Heart right ventricle (tissue), 16 donors: Measurements from ENCODE around the gene ENTREP3. TPM values are rescaled to one million over a fixed set of nuclear protein-coding genes. Genes with fewer than 3 reads are reported as not detected.

Source experiments
- ATAC-seq, 8 donors: fragments of 200-7000 bp; cut with Tn5 transposase; one replicate each; pipeline ENCODE4 v1.9.1; 2020; ENCODE audit warnings: mild to moderate bottlenecking in 8 of 8, moderate library complexity in 8 of 8, moderate number of reproducible peaks in 1 of 8
- DNase-seq, 2 donors: peaks; one replicate each; pipeline ENCODE4 v3.0.0-alpha.2; 2020
- H3K27ac ChIP-seq, 10 donors: fragments of 200-600 bp; sonication (generic) in 2 of 10; one replicate each; pipeline versions ENCODE4 v1.5.0 to v1.8.0; 2020 to 2022; ENCODE audit warnings: mild to moderate bottlenecking in 3 of 10
- H3K27me3 ChIP-seq, 7 donors: fragments of 200-600 bp; one replicate each; pipeline ENCODE4 v1.8.0; 2021 to 2022; ENCODE audit warnings: mild to moderate bottlenecking in 2 of 7
- H3K36me3 ChIP-seq, 9 donors: fragments of 200-600 bp; sonication (generic) in 1 of 9; one replicate each; pipeline versions ENCODE4 v1.5.0 to v1.8.0; 2020 to 2022; ENCODE audit warnings: mild to moderate bottlenecking in 2 of 9
- H3K4me1 ChIP-seq, 9 donors: fragments of 200-600 bp; sonication (generic) in 1 of 9; one replicate each; pipeline versions ENCODE4 v1.5.0 to v1.8.0; 2020 to 2022; ENCODE audit warnings: mild to moderate bottlenecking in 4 of 9
- H3K4me3 ChIP-seq, 10 donors: fragments of 200-600 bp; sonication (generic) in 2 of 10; one replicate each; pipeline versions ENCODE4 v1.5.0 to v1.8.0; 2020 to 2022; ENCODE audit warnings: mild to moderate bottlenecking in 7 of 10, moderate library complexity in 2 of 10
- H3K9me3 ChIP-seq, 11 donors: fragments of 200-600 bp in 10 of 11; sonication (generic) in 2 of 11; one replicate each; pipeline versions ENCODE4 v1.5.0 to v1.8.0; 2013 to 2022; ENCODE audit warnings: mild to moderate bottlenecking in 2 of 11, control low read depth in 1 of 11, moderate library complexity in 1 of 11
- WGBS, 2 donors: extraction: QIAGEN DNeasy Blood & Tissue Kit; methylation state at CpG; one replicate each; pipeline ENCODE4 v1.1.7; 2013; ENCODE audit warnings: inconsistent platforms in 1 of 2; 5-methylcytosine and 5-hydroxymethylcytosine counted together
- intact Hi-C, 10 donors: fragments of 100-400 bp; cut with DNase I; formaldehyde crosslinking; loops; one replicate each; pipeline versions ENCODE4 v1.11.1 to v1.14.2; 2022
- polyA plus RNA-seq, 2 donors: library from polyadenylated mRNA; stranded (reverse); fragments of 200-250 nt; gene quantifications; one replicate each; pipeline ENCODE4 v1.2.3, GENCODE V29; 2013
- total RNA-seq, 10 donors: library from RNA; stranded (reverse); fragmentation: NEBNext Ultra II Directional in 3 of 10; extraction: Animal tissue kit (Norgen Biotek cat#: 25700) in 3 of 10; gene quantifications; one replicate each; pipeline versions ENCODE4 v1.2.1 to v1.2.4, GENCODE V29; 2021 to 2023
- TF ChIP-seq, protein P1 (sequence below), 9 donors: fragments of 200-600 bp; sonication (generic) in 2 of 9; IDR thresholded peaks; one replicate each; pipeline versions ENCODE4 v1.5.0 to v1.8.0; 2021 to 2022; ENCODE audit warnings: antibody characterized with exemption in 9 of 9, mild to moderate bottlenecking in 5 of 9, moderate library complexity in 1 of 9
- donor health status: Arrhythmogenic right ventricular cardiomyopathy.
- donor health status: ischemic (EF 13 %, LVEDD 7.1; RV severe dilation, severe dysfunction).
- donor health status: healthy with polysubstance abuse.
- donor health status: DM: no; HTN: yes; CAD: no.
- donor health status: DM: no; HTN: no; CAD: no.
- donor health status: ischemic (EF 25% LVEDD 6.9; RV normal size, moderate dysfunction).
- donor health status: ischemic (EF 25% LVEDD 5.7; RV mildly dilated, moderate dysfunction).
- donor health status: healthy.
- donor health status: DM: yes; HTN: yes; CAD: no.
- donor health status: Ischemic cardiomyopathy.
- donor health status: ischemic (EF 35%, LVEDD 5.7; RV mildly dilated, moderate dysfunction).
- donor health status: nonischemic (EF 11% LVEDD 7.7; RV severe dilation, severe dysfunction).
- donor health status: DM: yes; HTN: yes; CAD: no.
- donor health status: PGD.
- donor health status: ischemic (EF 29% LVEDD 5.4; RV normal size, mild dysfunction).
- donor health status: nonischemic (EF 23%, LVEDD 6.1; RV moderate dilation, normal function).

ENTREP3 gene
- total and polyA plus RNA-seq, 12 donors, result 7.1 to 21.0 (median 11.3) TPM

DNA sequence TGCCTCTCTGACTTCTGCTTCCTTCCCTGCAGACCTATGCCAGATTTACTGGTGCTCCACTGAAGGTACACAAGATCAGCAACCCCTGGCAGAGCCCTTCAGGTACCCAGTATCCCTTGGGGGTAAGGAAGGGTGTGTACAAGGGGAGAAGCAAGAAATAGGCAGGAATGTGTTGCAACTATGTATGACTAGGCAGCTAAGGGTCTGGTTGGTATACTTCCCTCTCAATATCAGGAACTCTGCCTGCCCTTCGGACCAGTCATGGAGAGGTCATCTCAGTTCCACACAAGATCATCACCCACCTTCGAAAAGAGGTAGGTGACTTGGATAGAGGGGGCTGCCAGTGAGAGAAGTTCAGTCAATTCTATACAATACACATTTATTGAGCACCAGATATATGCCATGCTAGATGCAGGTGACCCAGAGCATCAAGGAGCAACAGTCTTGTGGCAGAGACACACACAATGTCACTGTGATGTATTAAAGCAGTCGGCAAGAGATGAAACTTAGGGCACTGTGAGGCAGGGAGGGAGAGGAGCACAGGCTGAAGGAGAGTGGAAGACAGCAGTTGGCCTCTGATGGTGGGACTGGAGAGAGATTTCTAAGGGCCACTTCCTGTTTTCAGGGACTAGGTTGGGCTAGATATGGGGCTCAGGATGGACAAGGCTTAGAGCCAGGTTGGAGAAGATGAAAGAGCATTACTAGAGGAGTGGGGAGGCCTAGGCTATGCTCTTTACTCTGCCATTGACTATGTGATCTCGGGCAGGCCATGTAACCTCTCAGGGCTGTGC is 44.8 kb downstream of the ENTREP3 start:
- TF ChIP-seq, protein P1, sequence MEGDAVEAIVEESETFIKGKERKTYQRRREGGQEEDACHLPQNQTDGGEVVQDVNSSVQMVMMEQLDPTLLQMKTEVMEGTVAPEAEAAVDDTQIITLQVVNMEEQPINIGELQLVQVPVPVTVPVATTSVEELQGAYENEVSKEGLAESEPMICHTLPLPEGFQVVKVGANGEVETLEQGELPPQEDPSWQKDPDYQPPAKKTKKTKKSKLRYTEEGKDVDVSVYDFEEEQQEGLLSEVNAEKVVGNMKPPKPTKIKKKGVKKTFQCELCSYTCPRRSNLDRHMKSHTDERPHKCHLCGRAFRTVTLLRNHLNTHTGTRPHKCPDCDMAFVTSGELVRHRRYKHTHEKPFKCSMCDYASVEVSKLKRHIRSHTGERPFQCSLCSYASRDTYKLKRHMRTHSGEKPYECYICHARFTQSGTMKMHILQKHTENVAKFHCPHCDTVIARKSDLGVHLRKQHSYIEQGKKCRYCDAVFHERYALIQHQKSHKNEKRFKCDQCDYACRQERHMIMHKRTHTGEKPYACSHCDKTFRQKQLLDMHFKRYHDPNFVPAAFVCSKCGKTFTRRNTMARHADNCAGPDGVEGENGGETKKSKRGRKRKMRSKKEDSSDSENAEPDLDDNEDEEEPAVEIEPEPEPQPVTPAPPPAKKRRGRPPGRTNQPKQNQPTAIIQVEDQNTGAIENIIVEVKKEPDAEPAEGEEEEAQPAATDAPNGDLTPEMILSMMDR (IDR thresholded peaks at IDR 0.05), result no peak
- Histone ChIP-seq H3K9me3 (no peaks in the 10 kb centered on the region), H3K4me3 (peak overlapping the region in 1 of 10 donors; percentile 24), H3K27me3 (no peaks in the 10 kb centered on the region), H3K4me1 (peaks cover 9 to 48% (median 31%) of the 10 kb centered on the region in 9 donors), H3K36me3 (peaks cover 0 to 23% (median 0%) of the 10 kb centered on the region in 9 donors), H3K27ac (peak overlapping the region in 5 of 10 donors; percentile 52 to 100 (median 100))
- no peak for DNase-seq
- 85 to 88% methylated on average over 4 of the region's 4 CpGs for WGBS, 2 donors
- no peak for ATAC-seq
- intact Hi-C loops, result no loop called here

DNA sequence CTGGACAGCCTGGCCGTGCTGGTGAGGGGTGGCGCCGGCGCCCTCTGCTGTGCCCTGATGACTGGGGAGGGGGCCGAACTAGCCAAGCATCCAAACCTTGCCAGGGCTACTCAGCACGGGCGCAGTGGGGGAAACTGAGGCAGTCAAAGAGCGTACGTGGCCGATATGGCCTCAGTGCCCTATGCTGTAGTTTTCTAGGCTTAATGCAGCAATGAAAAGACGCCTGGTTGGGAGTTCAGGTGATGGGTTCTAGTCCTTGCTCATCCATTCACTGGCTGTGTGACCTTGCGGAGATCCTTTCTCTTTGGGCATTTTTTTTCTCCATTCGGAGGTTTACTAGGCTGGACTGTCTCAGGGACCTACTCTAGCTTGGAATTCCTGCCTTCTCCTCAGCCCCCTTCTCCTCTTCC is 46.0 kb downstream of the ENTREP3 start:
- H3K36me3 ChIP-seq, result peaks cover 0 to 23% (median 0%) of the 10 kb centered on the region in 9 donors
- H3K27ac ChIP-seq, result peak overlapping the region; percentile 98 to 100 (median 100)
- peak overlapping the region; percentile 64 to 91 (median 82) for H3K4me3 ChIP-seq
- no peaks in the 10 kb centered on the region for H3K27me3 ChIP-seq
- no peak for ATAC-seq
- TF ChIP-seq, protein P1 (IDR thresholded peaks at IDR 0.05), result no peak
- WGBS, 2 donors, result 2% methylated on average over 13 of the region's 13 CpGs
- peaks cover 9 to 43% (median 31%) of the 10 kb centered on the region in 9 donors for H3K4me1 ChIP-seq
- DNase-seq, result no peak
- intact Hi-C loops, result loop anchor here in 6 of 10 donors (2.0 to 10.0 kb wide), 5 partner anchors 17 to 385 kb away; partner anchors contain the start of gene RUSC1 (in 2 of the 6)
- H3K9me3 ChIP-seq, result no peaks in the 10 kb centered on the region

GRCh38 chr1:155208541-155209311 is 46.6 kb downstream of the ENTREP3 start, which contains the start of gene MTX1:
Gene MTX1, plus strand, starts transcription at chr1:155208695. Its CDS starts 110 bp downstream, at chr1:155208805.
- TF ChIP-seq, protein P1 (IDR thresholded peaks at IDR 0.05), result no peak
- DNase-seq (peak; percentile 93 to 95), ATAC-seq (peak; percentile 86 to 92 (median 90))
- Histone ChIP-seq H3K27ac (peak within 1 kb of the TSS; percentile 98 to 100 (median 100)), H3K4me1 (peaks cover 9 to 43% (median 31%) of the 10 kb centered on the region in 9 donors), H3K36me3 (peaks cover 0 to 23% (median 0%) of the 10 kb centered on the region in 9 donors), H3K9me3 (no peaks in the 10 kb centered on the region), H3K4me3 (peak within 1 kb of the TSS; percentile 64 to 91 (median 82)), H3K27me3 (no peaks in the 10 kb centered on the region)
- WGBS, 2 donors, result 0 to 1% methylated on average over 59 to 64 of the region's 64 CpGs
- intact Hi-C loops, result loop anchor here in 6 of 10 donors (1.0 to 10.0 kb wide), 7 partner anchors 18 to 386 kb away; partner anchors contain the start of gene RUSC1 (in 2 of the 6)
